HG03521 (cell line): ENCODE data around the gene FLRT2.

Source experiments
- ATAC-seq: cut with Tn5 transposase; IDR thresholded peaks from one replicate; pipeline ENCODE4 v1.9.1; 2021; ENCODE audit warnings: mild to moderate bottlenecking, moderate library complexity; ENCODE audit not compliant: unreplicated experiment

FLRT2 gene

DNA sequence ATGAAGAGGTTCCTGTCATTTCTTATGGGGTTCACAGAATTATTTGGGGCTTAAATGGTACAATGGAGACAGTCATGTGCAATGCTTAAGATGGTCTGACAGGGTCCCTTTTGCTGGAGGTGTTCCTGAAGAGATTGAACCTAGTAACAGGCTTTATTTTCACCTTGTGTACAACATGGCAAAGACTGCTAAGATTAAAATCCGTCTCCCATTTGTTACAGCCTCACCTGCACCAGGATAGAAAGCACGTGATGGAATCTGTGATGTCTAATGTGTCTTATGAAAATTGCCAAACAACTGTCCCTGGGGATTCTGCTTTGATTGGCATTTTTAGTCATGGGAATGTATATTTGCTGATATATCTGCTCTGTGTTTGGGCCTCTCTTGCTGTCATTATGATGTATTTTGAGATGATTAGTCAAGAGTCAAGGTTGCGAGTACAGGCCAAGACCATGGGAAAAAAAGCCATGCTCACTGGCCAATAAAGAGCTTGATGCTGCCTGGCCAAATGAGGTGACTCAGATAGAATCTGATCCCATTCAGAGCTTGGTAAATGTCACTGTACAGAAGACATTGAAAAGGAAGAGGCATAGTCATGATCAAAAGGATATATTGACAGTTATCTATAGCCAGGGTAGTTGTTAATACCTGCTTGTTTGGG, 96.1 kb downstream of the FLRT2 start:
- ATAC-seq = no peak

- no peak for ATAC-seq
These were observed 104.3 kb downstream of the FLRT2 start for GRCh38 chr14:85634205-85634604.

DNA sequence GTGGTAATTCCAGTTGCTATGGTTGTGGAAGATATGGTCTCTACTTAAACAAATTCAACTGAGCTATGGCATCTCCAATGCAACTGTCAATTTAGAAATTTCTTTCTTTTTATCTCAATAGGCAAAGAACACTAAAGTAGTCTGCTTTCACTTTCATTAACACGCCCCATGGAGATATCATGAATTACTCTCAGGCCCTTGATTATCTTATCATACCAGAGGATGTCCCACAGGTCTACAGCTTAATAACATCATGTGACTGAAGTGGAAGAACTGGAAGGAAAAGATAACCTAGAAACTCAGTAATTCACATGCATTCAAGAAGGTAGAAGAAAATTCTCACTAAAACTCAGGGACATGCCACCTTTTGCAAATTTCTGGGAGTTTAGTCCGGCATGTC, 114.3 kb downstream of the FLRT2 start:
- ATAC-seq = no peak

GRCh38 chr14:85653029-85653428, 123.1 kb downstream of the FLRT2 start:
- no peak for ATAC-seq

DNA sequence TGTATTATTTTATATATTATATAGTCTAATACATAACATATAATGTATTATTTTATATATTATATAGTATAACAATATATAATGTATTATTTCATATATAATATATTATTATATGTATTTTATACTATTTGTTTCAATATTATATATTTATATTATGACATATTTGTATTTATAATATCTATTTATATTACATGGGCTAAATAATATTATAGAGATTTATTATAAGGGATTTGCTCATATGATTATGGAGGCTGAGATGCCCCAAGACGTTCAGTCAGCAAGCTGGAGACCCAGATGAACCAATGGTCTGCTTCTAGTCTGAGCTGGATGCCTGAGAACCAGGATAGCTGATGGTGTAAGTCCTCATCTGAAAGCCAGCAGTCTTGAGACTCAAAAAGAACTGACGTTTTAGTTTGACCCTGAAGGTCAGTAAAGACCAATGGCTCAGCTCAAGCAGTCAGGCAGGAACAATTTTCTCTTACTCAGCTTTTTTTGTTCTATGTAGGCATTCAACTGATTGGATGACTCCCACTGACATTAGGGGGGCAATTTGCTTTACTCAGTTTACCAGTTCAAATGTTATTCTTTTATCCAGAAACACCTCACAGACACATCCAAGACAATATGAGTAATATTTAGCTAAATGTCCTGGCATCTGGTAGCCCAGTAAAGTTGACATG, 130.4 kb downstream of the FLRT2 start:
- ATAC-seq = no peak

DNA sequence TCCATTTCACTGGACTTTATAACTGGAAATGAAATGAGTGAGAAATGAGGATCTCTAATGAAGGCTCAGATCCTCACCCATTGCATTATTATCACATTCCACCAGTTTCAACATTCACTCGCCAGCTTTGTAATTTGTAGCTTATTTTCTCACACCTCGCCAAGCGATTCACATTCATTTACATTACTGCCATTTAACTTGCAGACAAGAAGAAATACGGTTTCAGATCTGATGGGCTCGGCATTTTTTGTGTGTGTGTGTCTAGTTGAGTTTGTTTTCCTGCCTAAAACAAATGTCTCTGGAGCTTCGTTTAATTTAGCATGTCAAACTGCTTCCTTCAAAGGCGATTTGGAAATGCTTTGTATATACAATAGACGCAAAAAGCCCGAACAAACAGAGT, 132.2 kb downstream of the FLRT2 start:
- ATAC-seq = no peak

GRCh38 chr14:85663256-85663655, 133.3 kb downstream of the FLRT2 start:
- no peak for ATAC-seq

DNA sequence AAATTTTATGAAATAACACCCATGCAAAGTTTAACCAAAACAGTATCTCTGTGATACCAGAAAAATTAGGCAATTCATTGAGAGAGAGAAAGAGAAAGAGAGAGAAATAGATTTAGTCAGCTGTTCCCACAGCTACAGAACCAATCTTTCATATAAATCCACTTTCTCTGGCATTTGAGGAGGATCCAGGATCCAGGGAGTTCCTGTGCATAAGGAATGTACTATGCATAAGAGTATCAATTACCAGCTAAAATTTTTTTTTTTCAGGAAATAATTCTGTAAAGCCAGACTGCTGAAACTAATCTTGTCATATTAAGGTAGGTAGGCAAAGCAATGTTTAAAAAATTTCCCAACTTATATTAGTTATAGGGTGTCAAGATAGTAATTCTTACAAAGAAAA, 133.7 kb downstream of the FLRT2 start:
- no peak for ATAC-seq

- ATAC-seq = no peak
These were observed 146.0 kb downstream of the FLRT2 start for GRCh38 chr14:85675957-85676356.

GRCh38 chr14:85686908-85687307, 157.0 kb downstream of the FLRT2 start:
- ATAC-seq = no peak

- no peak for ATAC-seq
These were observed 157.5 kb downstream of the FLRT2 start for GRCh38 chr14:85687456-85687855.

GRCh38 chr14:85688006-85688405, 158.1 kb downstream of the FLRT2 start:
- no peak for ATAC-seq

GRCh38 chr14:85695300-85695699, 165.4 kb downstream of the FLRT2 start:
- no peak for ATAC-seq

DNA sequence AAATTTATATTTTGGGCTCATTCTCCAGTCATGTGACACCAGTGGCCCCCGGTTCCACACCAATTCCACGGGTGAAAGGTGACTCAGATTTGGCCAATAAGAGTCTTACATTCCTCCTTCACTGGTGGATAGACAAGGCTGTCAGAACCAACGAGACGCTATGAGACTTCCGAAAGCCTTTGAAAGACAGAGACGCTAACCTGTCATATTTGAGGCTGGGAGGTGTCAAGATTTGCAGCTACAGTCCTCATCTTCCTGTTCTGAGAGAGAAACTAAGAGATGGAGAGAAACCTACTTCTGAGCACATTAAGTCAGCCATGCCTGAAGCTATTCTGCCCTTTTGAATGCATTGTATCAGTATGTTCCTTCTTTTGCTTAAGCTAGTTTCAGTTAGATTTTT, 171.2 kb downstream of the FLRT2 start:
- ATAC-seq = no peak

GRCh38 chr14:85701763-85702162, 171.8 kb downstream of the FLRT2 start:
- no peak for ATAC-seq

DNA sequence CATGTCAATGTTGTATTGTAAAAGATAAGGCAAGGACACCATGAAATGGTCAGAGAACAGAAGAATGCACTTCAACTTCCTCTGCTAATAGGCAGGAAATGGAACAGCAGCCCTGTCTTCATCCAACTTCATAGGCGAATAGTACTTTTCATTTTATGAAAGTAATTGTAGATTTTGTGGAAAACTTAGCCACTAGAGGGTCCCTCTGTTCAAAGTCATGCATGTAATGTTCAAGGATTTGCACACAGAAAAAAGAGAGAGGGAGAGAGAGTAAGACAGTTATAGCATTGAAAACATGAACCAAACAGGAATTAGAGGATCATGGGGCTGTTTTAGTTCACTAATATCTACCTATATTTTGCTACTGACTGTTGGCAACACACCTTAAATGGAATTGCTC, 172.2 kb downstream of the FLRT2 start:
- ATAC-seq = no peak

GRCh38 chr14:85702997-85703396, 173.1 kb downstream of the FLRT2 start:
- ATAC-seq = no peak
